IMR-90 (cell line): Measurements from ENCODE around the gene NKAIN2. TPM values are rescaled to one million over a fixed set of nuclear protein-coding genes. Genes with fewer than 3 reads are reported as not detected.
A peak's percentile ranks its signal among the peaks of the same experiment; 100 is the strongest.

Experiments
- ATAC-seq: fragments of 200-7000 bp; cut with Tn5 transposase; 2 replicates; pipeline ENCODE4 v1.9.1; 2020; ENCODE audit warnings: low read depth, mild to moderate bottlenecking, moderate library complexity
- BruUV-seq: library from RNA; stranded (reverse); fragments of 400-500 nt; replicated peaks from 2 replicates; lab custom pipeline; 2021; lab: Mats Ljungman, UMichigan
- CTCF ChIA-PET: fragments of 300-600 bp; formaldehyde crosslinking; extraction: SDS; loops from one replicate; lab custom pipeline; 2021; ENCODE audit warnings: antibody characterized with exemption; lab: Yijun Ruan, JAX
- POLR2A ChIA-PET: fragments of 300-600 bp; sonication (Branson Sonifier 250); formaldehyde crosslinking; loops from one replicate; lab custom pipeline; 2022; ENCODE audit warnings: antibody characterized with exemption; ENCODE audit not compliant: unreplicated experiment; lab: Charles Lee
- DNase-seq: peaks from one replicate; pipeline ENCODE4 v3.0.0; 2013
- H2AFZ ChIP-seq: replicated peaks from 2 replicates; pipeline ENCODE3; 2013; ENCODE audit warnings: low read length, mild to moderate bottlenecking; ENCODE audit not compliant: poor library complexity
- H2AK5ac ChIP-seq: 2 replicates; pipeline ENCODE4 v1.6.1; 2013; ENCODE audit warnings: low read depth, low read length, inconsistent platforms
- H2AK9ac ChIP-seq: replicated peaks from 2 replicates; pipeline ENCODE3; 2013; ENCODE audit warnings: mild to moderate bottlenecking, low read depth, low read length, moderate library complexity; ENCODE audit not compliant: poor library complexity
- H2BK120ac ChIP-seq: 2 replicates; pipeline ENCODE4 v1.6.1; 2013; ENCODE audit warnings: low read depth, low read length, inconsistent platforms
- H2BK15ac ChIP-seq: 3 replicates; pipeline ENCODE4 v1.6.1; 2013; ENCODE audit warnings: low read depth, low read length, inconsistent platforms
- H2BK20ac ChIP-seq: 2 replicates; pipeline ENCODE4 v1.6.1; 2013; ENCODE audit warnings: low read depth, mild to moderate bottlenecking, inconsistent platforms, low read length, moderate library complexity
- H2BK5ac ChIP-seq: 2 replicates; pipeline ENCODE4 v1.6.1; 2013; ENCODE audit warnings: mild to moderate bottlenecking, low read depth, low read length, inconsistent platforms; ENCODE audit not compliant: poor library complexity, severe bottlenecking
- H3K14ac ChIP-seq: replicated peaks from 2 replicates; pipeline ENCODE4 v1.6.1; 2013; ENCODE audit warnings: low read depth, low read length, inconsistent platforms
- H3K18ac ChIP-seq: 2 replicates; pipeline ENCODE4 v1.6.1; 2013; ENCODE audit warnings: low read depth, low read length, control low read depth
- H3K23ac ChIP-seq: 2 replicates; pipeline ENCODE4 v1.6.1; 2013; ENCODE audit warnings: low read depth, low read length, inconsistent platforms
- H3K27ac ChIP-seq: 2 replicates; pipeline ENCODE4 v1.5.1; 2013; ENCODE audit warnings: mild to moderate bottlenecking, control low read depth, low read length; ENCODE audit not compliant: insufficient read depth
- H3K27me3 ChIP-seq: 2 replicates; pipeline ENCODE4 v1.6.1; 2013; ENCODE audit warnings: low read length; ENCODE audit not compliant: control insufficient read depth, insufficient read depth
- H3K36me3 ChIP-seq: 2 replicates; pipeline ENCODE4 v1.6.1; 2013; ENCODE audit warnings: low read length, mixed read lengths; ENCODE audit not compliant: control insufficient read depth, insufficient read depth
- H3K4ac ChIP-seq: 2 replicates; pipeline ENCODE4 v1.6.1; 2013; ENCODE audit warnings: low read depth, low read length, inconsistent platforms
- H3K4me1 ChIP-seq: 2 replicates; pipeline ENCODE4 v1.6.1; 2013; ENCODE audit warnings: low read length, mixed read lengths; ENCODE audit not compliant: control insufficient read depth, insufficient read depth
- H3K4me2 ChIP-seq: 2 replicates; pipeline ENCODE4 v1.6.1; 2013; ENCODE audit warnings: low read depth, mild to moderate bottlenecking, control low read depth, low read length, moderate library complexity
- H3K4me3 ChIP-seq: 2 replicates; pipeline ENCODE4 v1.5.1; 2013; ENCODE audit warnings: low read depth, mild to moderate bottlenecking, control low read depth, low read length, moderate library complexity; ENCODE audit not compliant: insufficient read depth
- H3K56ac ChIP-seq: 2 replicates; pipeline ENCODE4 v1.6.1; 2013; ENCODE audit warnings: low read length, inconsistent platforms; ENCODE audit not compliant: insufficient read depth; ENCODE audit errors: extremely low read depth
- H3K79me1 ChIP-seq, 2 experiments: 2 replicates each; pipeline ENCODE4 v1.6.1; 2013; ENCODE audit warnings: low read length in 2 of 2, inconsistent platforms in 1 of 2, low read depth in 1 of 2
- H3K9ac ChIP-seq: 2 replicates; pipeline ENCODE4 v1.6.1; 2013; ENCODE audit warnings: low read depth, low read length, control low read depth
- H3K9me1 ChIP-seq: 2 replicates; pipeline ENCODE4 v1.6.1; 2013; ENCODE audit warnings: low read length, inconsistent platforms; ENCODE audit not compliant: insufficient read depth
- H3K9me3 ChIP-seq: 2 replicates; pipeline ENCODE4 v1.6.1; 2013; ENCODE audit warnings: low read length; ENCODE audit not compliant: control insufficient read depth, insufficient read depth
- H4K20me1 ChIP-seq: 2 replicates; pipeline ENCODE4 v1.6.1; 2013; ENCODE audit warnings: low read length, inconsistent platforms; ENCODE audit not compliant: insufficient read depth
- H4K5ac ChIP-seq: 2 replicates; pipeline ENCODE4 v1.6.1; 2013; ENCODE audit warnings: mild to moderate bottlenecking, low read depth, low read length, control low read depth
- H4K8ac ChIP-seq, 2 experiments: 2 replicates each; pipeline ENCODE4 v1.6.1; 2013; ENCODE audit warnings: low read depth in 2 of 2, low read length in 2 of 2, control low read depth in 1 of 2, inconsistent platforms in 1 of 2
- H4K91ac ChIP-seq: 2 replicates; pipeline ENCODE4 v1.6.1; 2013; ENCODE audit warnings: low read depth, low read length, inconsistent platforms; ENCODE audit not compliant: insufficient read depth
- CTCF ChIP-seq: conservative IDR thresholded peaks from 2 replicates; pipeline ENCODE4 v1.5.1; 2012; ENCODE audit warnings: mild to moderate bottlenecking, low read depth, low read length, improper control_type of control experiment
- RAD21 ChIP-seq: IDR thresholded peaks from 2 replicates; pipeline ENCODE4 v1.6.1; 2012; ENCODE audit warnings: low read length, improper control_type of control experiment
- USF2 ChIP-seq: fragments of 150-350 bp; IDR thresholded peaks from 2 replicates; pipeline ENCODE4 v1.6.1; 2017; ENCODE audit warnings: mild to moderate bottlenecking, antibody characterized with exemption, low read length, low read depth
- WGBS, 2 experiments: methylation state at CpG; one replicate each; pipeline versions ENCODE4 v1.1.5 to v1.1.7; 2013; ENCODE audit warnings: missing lambda C conversion rate in 2 of 2; ENCODE audit not compliant: insufficient read length in 1 of 2; ENCODE audit errors: extremely low coverage in 2 of 2; 5-methylcytosine and 5-hydroxymethylcytosine counted together
- dilution Hi-C: fragments of 300-500 bp; cut with HindIII; formaldehyde crosslinking; loops from one replicate; pipeline ENCODE4 v1.14.3; 2018; ENCODE audit warnings: low sequenced_read_pairs; ENCODE audit not compliant: unreplicated experiment
- in situ Hi-C: fragments of 300-500 bp; cut with MboI; formaldehyde crosslinking; loops from 3 replicates; pipeline ENCODE4 v1.14.3; 2019; ENCODE audit warnings: low sequenced_read_pairs, inconsistent platforms, mixed read lengths
- intact Hi-C: fragments of 100-400 bp; cut with micrococcal nuclease; formaldehyde crosslinking; loops from 2 replicates; pipeline ENCODE4 v1.10.0; 2022
- polyA plus RNA-seq, 3 experiments: library from polyadenylated mRNA; depleted of rRNA; stranded (reverse); fragments of >200 nt; gene quantifications; 2 replicates each; pipeline ENCODE4 v1.2.3, GENCODE V29; 2012; ENCODE audit warnings: low replicate concordance in 1 of 3
- total RNA-seq: library from RNA; depleted of rRNA; stranded (reverse); fragments of >200 nt; gene quantifications from 2 replicates; pipeline ENCODE4 v1.2.3, GENCODE V29; 2012

Gene NKAIN2
- total and polyA plus RNA-seq, 2 of the 4 experiments (the other 2 are of a cell fraction) = not detected

GRCh38 chr6:123777563-123777962, 26.1 kb upstream of the NKAIN2 start:
- CTCF ChIA-PET = no interaction called here
- Histone ChIP-seq H3K36me3 (no peaks in the 10 kb centered on the region), H3K14ac (no peak overlapping the region), H3K27me3 (no peaks in the 10 kb centered on the region), H4K91ac (no peak overlapping the region), H2BK120ac (no peak overlapping the region), H4K20me1 (no peaks in the 10 kb centered on the region), H3K23ac (no peak overlapping the region), H2BK5ac (no peak overlapping the region), H2AK9ac (no peak overlapping the region), H3K79me1 (no peaks in the 10 kb centered on the region), H3K4me2 (no peak overlapping the region), H2AFZ (no peak overlapping the region), H4K8ac (no peak overlapping the region), H3K18ac (no peak overlapping the region), H3K27ac (no peak overlapping the region), H2BK20ac (no peak overlapping the region), H3K4me3 (no peak overlapping the region), H3K9ac (no peak overlapping the region), H3K56ac (no peak overlapping the region), H2AK5ac (no peak overlapping the region), H3K9me3 (no peaks in the 10 kb centered on the region), H3K9me1 (no peaks in the 10 kb centered on the region), H3K4me1 (no peaks in the 10 kb centered on the region), H4K5ac (no peak overlapping the region), H2BK15ac (no peak overlapping the region), H3K4ac (no peak overlapping the region)
- POLR2A ChIA-PET = no interaction called here
- intact Hi-C loops (no loop called here), dilution Hi-C loops (no loop called here), in situ Hi-C loops (no loop called here)
- WGBS, 2 experiments = no CpG with 5 or more reads among the region's 3 CpGs
- BruUV-seq = no TSS peak
- peak; percentile 1 for DNase-seq
- ATAC-seq = no peak
- TF ChIP-seq USF2 (no peak), CTCF (peak; percentile 25), RAD21 (peak; percentile 32)
